Measurements from ENCODE around the gene POLR2A. TPM values are rescaled to one million over a fixed set of nuclear protein-coding genes. Genes with fewer than 3 reads are reported as not detected.
A peak's percentile ranks its signal among the peaks of the same experiment; 100 is the strongest.

Gene POLR2A
- total RNA-seq, 1 donor from 2014 or later = 148 TPM

- H3K27ac Mint-ChIP-seq (ENCODE audit: unreplicated experiment) = no peak overlapping the region
- H3K4me1 Mint-ChIP-seq (ENCODE audit: unreplicated experiment) = no peaks in the 10 kb centered on the region
- peaks cover 5% of the 10 kb centered on the region for H3K9me3 Mint-ChIP-seq (ENCODE audit: unreplicated experiment)
These were observed 53.9 kb downstream of the POLR2A start for GRCh38 chr17:7538050-7538449.

GRCh38 chr17:7538891-7539545 lies 54.9 kb downstream of the POLR2A start:
- Mint-ChIP-seq H3K4me1 (ENCODE audit: unreplicated experiment) (no peaks in the 10 kb centered on the region), H3K27me3 (ENCODE audit: unreplicated experiment) (peaks cover 15% of the 10 kb centered on the region), H3K27ac (ENCODE audit: unreplicated experiment) (no peak overlapping the region), H3K36me3 (ENCODE audit: unreplicated experiment) (no peaks in the 10 kb centered on the region), H3K4me3 (ENCODE audit: unreplicated experiment) (no peak overlapping the region), H3K9me3 (ENCODE audit: unreplicated experiment) (peaks cover 5% of the 10 kb centered on the region)
- TF ChIP-seq CTCF (IDR thresholded peaks at IDR 0.05) = no peak
- no peak for DNase-seq (ENCODE audit: extremely low spot score, unreplicated experiment)

More at GRCh38 chr17:7538050-7538449, 53.9 kb downstream of the POLR2A start:
- Mint-ChIP-seq H3K36me3 (ENCODE audit: unreplicated experiment) (no peaks in the 10 kb centered on the region), H3K4me3 (ENCODE audit: unreplicated experiment) (no peak overlapping the region), H3K27me3 (ENCODE audit: unreplicated experiment) (peaks cover 5% of the 10 kb centered on the region)
- DNase-seq (ENCODE audit: extremely low spot score, unreplicated experiment) = no peak
- TF ChIP-seq CTCF (IDR thresholded peaks at IDR 0.05) = no peak

GRCh38 chr17:7541074-7541621 lies 57.0 kb downstream of the POLR2A start:
- peaks cover 15% of the 10 kb centered on the region for H3K27me3 Mint-ChIP-seq (ENCODE audit: unreplicated experiment)
- DNase-seq (ENCODE audit: extremely low spot score, unreplicated experiment) = no peak
- no peaks in the 10 kb centered on the region for H3K36me3 Mint-ChIP-seq (ENCODE audit: unreplicated experiment)
- no peak for TF ChIP-seq CTCF (IDR thresholded peaks at IDR 0.05)
- H3K4me3 Mint-ChIP-seq (ENCODE audit: unreplicated experiment) = no peak overlapping the region
- H3K27ac Mint-ChIP-seq (ENCODE audit: unreplicated experiment) = no peak overlapping the region
- no peaks in the 10 kb centered on the region for H3K4me1 Mint-ChIP-seq (ENCODE audit: unreplicated experiment)
- peaks cover 5% of the 10 kb centered on the region for H3K9me3 Mint-ChIP-seq (ENCODE audit: unreplicated experiment)

GRCh38 chr17:7544911-7545310 lies 60.7 kb downstream of the POLR2A start:
- Mint-ChIP-seq H3K27me3 (ENCODE audit: unreplicated experiment) (peaks cover 15% of the 10 kb centered on the region), H3K36me3 (ENCODE audit: unreplicated experiment) (no peaks in the 10 kb centered on the region), H3K27ac (ENCODE audit: unreplicated experiment) (no peak overlapping the region), H3K4me3 (ENCODE audit: unreplicated experiment) (no peak overlapping the region), H3K4me1 (ENCODE audit: unreplicated experiment) (peaks cover 13% of the 10 kb centered on the region), H3K9me3 (ENCODE audit: unreplicated experiment) (no peaks in the 10 kb centered on the region)
- no peak for DNase-seq (ENCODE audit: extremely low spot score, unreplicated experiment)
- no peak for TF ChIP-seq CTCF (IDR thresholded peaks at IDR 0.05)

- H3K9me3 Mint-ChIP-seq (ENCODE audit: unreplicated experiment) = no peaks in the 10 kb centered on the region
- no peak for DNase-seq (ENCODE audit: extremely low spot score, unreplicated experiment)
- peak; percentile 27 for TF ChIP-seq CTCF (IDR thresholded peaks at IDR 0.05)
- H3K4me3 Mint-ChIP-seq (ENCODE audit: unreplicated experiment) = peak within 1 kb of the TSS; percentile 68
- H3K27me3 Mint-ChIP-seq (ENCODE audit: unreplicated experiment) = peaks cover 2% of the 10 kb centered on the region
- H3K27ac Mint-ChIP-seq (ENCODE audit: unreplicated experiment) = peak within 1 kb of the TSS; percentile 42
- peaks cover 14% of the 10 kb centered on the region for H3K4me1 Mint-ChIP-seq (ENCODE audit: unreplicated experiment)
- H3K36me3 Mint-ChIP-seq (ENCODE audit: unreplicated experiment) = no peaks in the 10 kb centered on the region
These were observed 64.6 kb downstream of the POLR2A start, which contains the start of gene TNFSF12 for GRCh38 chr17:7548585-7549400. TNFSF12 (plus strand) TSS chr17:7549058; CDS start chr17:7549154, 96 bp downstream.
